K562 (cell line): ENCODE measurements around the gene ECM1. TPM values are rescaled to one million over a fixed set of nuclear protein-coding genes. Genes with fewer than 3 reads are reported as not detected.
A peak's percentile ranks its signal among the peaks of the same experiment; 100 is the strongest.

Experiments used
- ATAC-seq: fragments of 200-7000 bp; cut with Tn5 transposase; 3 replicates; pipeline ENCODE4 v1.9.1; 2020; ENCODE audit warnings: moderate library complexity
- BruUV-seq: library from RNA; stranded (reverse); fragments of 400-500 nt; replicated peaks from 2 replicates; lab custom pipeline; 2021; lab: Mats Ljungman, UMichigan
- CTCF ChIA-PET: fragments of 300-600 bp; formaldehyde crosslinking; extraction: SDS; loops from one replicate; lab custom pipeline; 2021; ENCODE audit warnings: low intra/inter-chr PET ratio; lab: Yijun Ruan, JAX
- POLR2A ChIA-PET: fragments of 300-600, 350-650 bp; sonication (Branson Sonifier 250); formaldehyde crosslinking; extraction: SDS; loops from one replicate; lab custom pipeline; 2021; ENCODE audit warnings: antibody characterized with exemption, inconsistent platforms; lab: Yijun Ruan, JAX
- DNase-seq, 4 experiments: peaks; one replicate each; pipeline versions ENCODE4 v3.0.0 to v3.0.0-alpha.2; 2011 to 2018; ENCODE audit warnings: low spot score in 3 of 4, mixed read lengths in 3 of 4; ENCODE audit errors: extremely low read depth in 1 of 4
- FAIRE-seq: peaks from 2 replicates; lab custom pipeline; 2011; peaks lifted over from hg19 to GRCh38; lab: Jason Lieb, UNC
- H2AFZ ChIP-seq: 2 replicates; pipeline ENCODE4 v1.6.0; 2011; ENCODE audit warnings: low read depth, low read length, control low read depth, inconsistent platforms
- H3K27ac ChIP-seq: fragments of 200-600 bp; 3 replicates; pipeline ENCODE4 v1.8.0; 2011; ENCODE audit warnings: low read depth, mild to moderate bottlenecking, control low read depth, inconsistent platforms, low read length, moderate library complexity, mixed read lengths; ENCODE audit errors: extremely low read depth
- H3K27me3 ChIP-seq, 2 experiments: fragments of 300-600 bp in 1 of 2; 2 replicates in 1 of 2; 3 replicates in 1 of 2; pipeline versions ENCODE4 v1.6.0 to v1.8.0; 2011; ENCODE audit warnings: inconsistent platforms in 2 of 2, low read length in 2 of 2, mild to moderate bottlenecking in 1 of 2, mixed read lengths in 1 of 2, moderate library complexity in 1 of 2; ENCODE audit not compliant: control insufficient read depth in 2 of 2, insufficient read depth in 2 of 2
- H3K36me3 ChIP-seq: fragments of 300-600 bp; 3 replicates; pipeline ENCODE4 v1.8.0; 2011; ENCODE audit warnings: mild to moderate bottlenecking, low read length, inconsistent platforms; ENCODE audit not compliant: control insufficient read depth, insufficient read depth
- H3K4me1 ChIP-seq, 2 experiments: fragments of 200-600 bp in 1 of 2; replicated peaks in 1 of 2; 2 replicates in 1 of 2; 3 replicates in 1 of 2; pipeline versions ENCODE4 v1.5.1 to v1.8.0; 2011; ENCODE audit warnings: inconsistent platforms in 2 of 2, low read length in 2 of 2, mild to moderate bottlenecking in 1 of 2, mixed read lengths in 1 of 2, moderate library complexity in 1 of 2; ENCODE audit not compliant: control insufficient read depth in 2 of 2, insufficient read depth in 2 of 2
- H3K4me2 ChIP-seq: 2 replicates; pipeline ENCODE4 v1.6.1; 2011; ENCODE audit warnings: low read length, control low read depth, inconsistent platforms, mixed read lengths; ENCODE audit not compliant: insufficient read depth
- H3K4me3 ChIP-seq: fragments of 200-600 bp; sonication (generic), shearing (Covaris generic); 2 replicates; pipeline ENCODE4 v1.5.1; 2016; ENCODE audit warnings: control low read depth, inconsistent platforms
- H3K79me2 ChIP-seq: fragments of 200-600 bp; 3 replicates; pipeline ENCODE4 v1.8.0; 2011; ENCODE audit warnings: low read length, inconsistent platforms; ENCODE audit not compliant: control insufficient read depth, insufficient read depth
- H3K9ac ChIP-seq, 2 experiments: 2 replicates each; pipeline versions ENCODE4 v1.6.0 to v1.6.1; 2011; ENCODE audit warnings: low read depth in 2 of 2, low read length in 2 of 2, control low read depth in 1 of 2, inconsistent platforms in 1 of 2, mild to moderate bottlenecking in 1 of 2, mixed read lengths in 1 of 2; ENCODE audit not compliant: insufficient read depth in 1 of 2
- H3K9me1 ChIP-seq: one replicate; pipeline ENCODE4 v1.6.0; 2011; ENCODE audit warnings: inconsistent platforms, mild to moderate bottlenecking, low read length, moderate library complexity; ENCODE audit not compliant: control insufficient read depth, insufficient read depth
- H3K9me3 ChIP-seq: replicated peaks from 2 replicates; pipeline ENCODE4 v1.5.1; 2011; ENCODE audit warnings: low read depth, low read length, inconsistent platforms; ENCODE audit not compliant: control insufficient read depth, insufficient read depth
- H4K20me1 ChIP-seq: replicated peaks from 2 replicates; pipeline ENCODE4 v1.6.1; 2011; ENCODE audit warnings: low read length, inconsistent platforms, mixed read lengths; ENCODE audit not compliant: control insufficient read depth, insufficient read depth
- HOMEZ ChIP-seq: fragments of 250-450 bp; sonication (Bioruptor Pico); IDR thresholded peaks from 2 replicates; pipeline ENCODE4 v1.4.0; 2020; ENCODE audit warnings: mild to moderate bottlenecking, moderate library complexity
- NELFE ChIP-seq: IDR thresholded peaks from 2 replicates; pipeline ENCODE4 v1.6.1; 2011; ENCODE audit warnings: mild to moderate bottlenecking; ENCODE audit not compliant: insufficient read depth, insufficient read length
- RBM17 ChIP-seq: fragments of 200-400 bp; formaldehyde crosslinking; IDR thresholded peaks from 2 replicates; pipeline ENCODE4 v1.6.1; 2017; ENCODE audit warnings: low read depth, mild to moderate bottlenecking, low read length, borderline replicate concordance
- WGBS: fragments of 100-300 bp; shearing (Covaris generic); methylation state at CpG from one replicate; pipeline ENCODE4 v1.1.6; 2016; ENCODE audit warnings: low coverage, mixed read lengths; ENCODE audit not compliant: insufficient coverage; ENCODE audit errors: missing lambda C conversion rate; 5-methylcytosine and 5-hydroxymethylcytosine counted together
- in situ Hi-C: fragments of 300-500 bp; cut with MboI; formaldehyde crosslinking; loops from 4 replicates; pipeline ENCODE4 v1.15.0; 2018; ENCODE audit warnings: inconsistent platforms, mixed read lengths
- intact Hi-C: fragments of 100-400 bp; cut with micrococcal nuclease; formaldehyde crosslinking; loops from 2 replicates; pipeline ENCODE4 v1.14.2; 2022
- polyA plus RNA-seq, 8 experiments: library from polyadenylated mRNA; depleted of rRNA in 4 of 8; stranded (reverse) in 5 of 8; unstranded in 3 of 8; fragments of >200 nt; fragmentation: Nextera tagmentation in 2 of 8; fragmentation: Illumina TruSeq in 1 of 8; extraction: Ambion mirVana in 2 of 8; extraction: Trizol in 1 of 8; gene quantifications; 2 replicates each; pipeline versions ENCODE4 v1.2.1 to v1.2.3, GENCODE V29; 2011 to 2014; ENCODE audit warnings: inconsistent platforms in 1 of 8, missing spikeins in 1 of 8
- total RNA-seq, 7 experiments: library from RNA; depleted of rRNA in 6 of 7; stranded (reverse); fragments of >200 nt in 6 of 7; fragmentation: Illumina TruSeq in 2 of 7; extraction: Trizol in 2 of 7; gene quantifications; 2 replicates each; pipeline versions ENCODE4 v1.2.1 to v1.2.3, GENCODE V29; 2011 to 2021; ENCODE audit warnings: low replicate concordance in 1 of 7

ECM1 gene
- total and polyA plus RNA-seq, 9 of the 15 experiments (the other 6 are each of a cell fraction or from before 2014, with no cell fraction given): 6.6 to 52.2 (median 12.8) TPM

DNA sequence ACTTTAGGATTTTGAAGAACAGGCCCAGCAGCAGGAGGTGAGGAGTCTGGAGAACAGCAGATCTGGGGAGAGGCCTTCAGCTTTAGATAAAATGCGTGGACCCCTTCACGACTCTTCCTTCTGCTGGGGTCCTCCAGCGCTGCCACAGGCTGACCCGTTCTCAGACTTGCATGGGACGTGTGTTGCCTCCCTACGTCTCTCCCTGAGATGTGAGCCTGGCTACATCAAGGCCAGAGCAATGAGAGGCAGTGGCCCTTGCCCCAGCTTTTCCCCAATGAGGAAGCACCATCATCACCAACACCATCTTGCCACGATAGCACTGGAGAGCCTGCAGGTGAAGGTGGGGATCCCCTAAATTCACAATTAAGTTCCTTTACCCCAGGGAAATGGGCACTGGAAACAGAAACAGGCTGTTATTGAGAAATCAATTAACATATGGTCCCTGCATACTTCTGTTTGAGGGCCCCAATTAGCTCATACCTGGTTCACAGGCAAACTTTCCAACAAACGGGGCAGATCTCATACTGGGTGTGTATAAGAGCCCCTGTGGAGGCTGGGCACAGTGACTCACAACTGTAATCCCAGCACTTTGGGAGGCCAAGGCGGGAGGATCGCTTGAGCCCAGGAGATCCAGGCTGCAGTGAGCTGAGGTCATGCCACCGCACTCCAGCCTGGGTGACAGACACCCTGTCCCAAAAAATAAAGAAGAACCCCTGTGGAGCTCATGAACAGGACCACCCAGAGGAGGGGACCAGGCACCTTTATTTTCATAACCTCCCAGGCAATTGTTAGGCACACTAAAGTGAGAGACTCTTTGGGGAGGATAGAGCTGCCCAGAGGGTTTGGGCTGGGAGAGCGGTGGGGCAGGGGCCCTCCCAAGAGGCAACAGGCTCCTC lies 29.2 kb downstream of the ECM1 start:
- H3K9me3 ChIP-seq: no peaks in the 10 kb centered on the region
- intact Hi-C loops: no loop called here
- DNase-seq (no peak), ATAC-seq (no peak; the same call in 1 of the 3 replicates), FAIRE-seq (no peak)
- BruUV-seq: no TSS peak
- H3K36me3 ChIP-seq: no peaks in the 10 kb centered on the region
- H3K9me1 ChIP-seq: no peaks in the 10 kb centered on the region
- TF ChIP-seq HOMEZ (CRISPR knock-in tag) (no peak), RBM17 (no peak), NELFE (no peak)
- H3K27ac ChIP-seq: no peak overlapping the region; the same call in 2 of the 3 replicates
- H3K4me3 ChIP-seq: no peak overlapping the region
- H2AFZ ChIP-seq: peak overlapping the region; percentile 82
- H3K4me2 ChIP-seq: no peak overlapping the region
- no peaks in the 10 kb centered on the region for H3K79me2 ChIP-seq
- H4K20me1 ChIP-seq: no peaks in the 10 kb centered on the region
- in situ Hi-C loops: no loop called here
- H3K9ac ChIP-seq: peak overlapping the region in 1 of 2 experiments; percentile 79; a peak in 3 of 4 replicates
- peaks cover 11 to 20% of the 10 kb centered on the region in 2 experiments; a peak in 4 of 5 replicates for H3K4me1 ChIP-seq
- WGBS: 73% methylated on average over 12 of the region's 12 CpGs
- ChIA-PET POLR2A (interaction anchor here (0.6 to 6.3 kb wide), 6 partner anchors 10 to 521 kb away, joined by 3 to 53 read pairs (median 3); partner anchors contain the start of genes ADAMTSL4 and FALEC), CTCF (no interaction called here)
- H3K27me3 ChIP-seq: no peaks in the 10 kb centered on the region
